ENCODE data around the gene TRPC3. TPM values are rescaled to one million over a fixed set of nuclear protein-coding genes. Genes with fewer than 3 reads are reported as not detected.

TRPC3 gene
- total RNA-seq, 2 experiments from 2014 or later = not detected

GRCh38 chr4:121989715-121990114, 37.9 kb upstream of the TRPC3 start:
- Mint-ChIP-seq H3K36me3 (ENCODE audit: low read depth) (no peaks in the 10 kb centered on the region), H3K27ac (no peak overlapping the region), H3K4me1 (ENCODE audit: low read depth) (no peaks in the 10 kb centered on the region), H3K9me3 (no peaks in the 10 kb centered on the region), H3K4me3 (no peak overlapping the region), H3K27me3 (peaks cover 38% of the 10 kb centered on the region)
- peaks cover 0 to 4% of the 10 kb centered on the region in 2 experiments for H3K27me3 ChIP-seq (ENCODE audit: control insufficient read depth in 1 of 2, insufficient read depth in 2 of 2, low read length in 2 of 2)
- no peaks in the 10 kb centered on the region for H3K36me3 ChIP-seq (ENCODE audit: insufficient read depth, low read length)
- POLR2A ChIA-PET = no interaction called here
- no peaks in the 10 kb centered on the region for H3K9me3 ChIP-seq (ENCODE audit: control insufficient read depth in 1 of 2, insufficient read depth in 1 of 2, low read length in 2 of 2)
- H3K4me3 ChIP-seq (ENCODE audit: low read length) = no peak overlapping the region
- no peak overlapping the region for H3K27ac ChIP-seq (ENCODE audit: low read depth in 1 of 2, low read length in 2 of 2)
- CTCF ChIA-PET = no interaction called here
- TF ChIP-seq CTCF (IDR thresholded peaks at IDR 0.05) = no peak
- DNase-seq = no peak
- ATAC-seq (ENCODE audit: poor library complexity) = no peak
- H3K4me1 ChIP-seq (ENCODE audit: insufficient read depth, low read length) = no peaks in the 10 kb centered on the region
- intact Hi-C loops (cut with DNase I, micrococcal nuclease) = no loop called here

GRCh38 chr4:121988950-121989349, 37.1 kb upstream of the TRPC3 start:
- no peak for TF ChIP-seq CTCF (IDR thresholded peaks at IDR 0.05)
- Histone ChIP-seq H3K27ac (ENCODE audit: low read depth in 1 of 2, low read length in 2 of 2) (no peak overlapping the region), H3K36me3 (ENCODE audit: insufficient read depth, low read length) (no peaks in the 10 kb centered on the region), H3K27me3 (ENCODE audit: control insufficient read depth in 1 of 2, insufficient read depth in 2 of 2, low read length in 2 of 2) (peaks cover 0 to 4% of the 10 kb centered on the region in 2 experiments), H3K4me3 (ENCODE audit: low read length) (no peak overlapping the region), H3K4me1 (ENCODE audit: insufficient read depth, low read length) (no peaks in the 10 kb centered on the region), H3K9me3 (ENCODE audit: control insufficient read depth in 1 of 2, insufficient read depth in 1 of 2, low read length in 2 of 2) (no peaks in the 10 kb centered on the region)
- no peak for ATAC-seq (ENCODE audit: poor library complexity)
- CTCF ChIA-PET = no interaction called here
- POLR2A ChIA-PET = no interaction called here
- Mint-ChIP-seq H3K27me3 (peaks cover 38% of the 10 kb centered on the region), H3K4me3 (no peak overlapping the region), H3K4me1 (ENCODE audit: low read depth) (no peaks in the 10 kb centered on the region), H3K27ac (no peak overlapping the region), H3K9me3 (no peaks in the 10 kb centered on the region), H3K36me3 (ENCODE audit: low read depth) (no peaks in the 10 kb centered on the region)
- intact Hi-C loops (cut with DNase I, micrococcal nuclease) = no loop called here
- DNase-seq = no peak

GRCh38 chr4:121980643-121981042, 28.8 kb upstream of the TRPC3 start:
- H3K27ac Mint-ChIP-seq = no peak overlapping the region
- H3K9me3 ChIP-seq (ENCODE audit: control insufficient read depth in 1 of 2, insufficient read depth in 1 of 2, low read length in 2 of 2) = no peaks in the 10 kb centered on the region
- intact Hi-C loops (cut with DNase I, micrococcal nuclease) = no loop called here
- POLR2A ChIA-PET = no interaction called here
- H3K36me3 Mint-ChIP-seq (ENCODE audit: low read depth) = no peaks in the 10 kb centered on the region
- CTCF ChIA-PET = no interaction called here
- no peak overlapping the region for H3K27ac ChIP-seq (ENCODE audit: low read depth in 1 of 2, low read length in 2 of 2)
- no peak for TF ChIP-seq CTCF (IDR thresholded peaks at IDR 0.05)
- no peaks in the 10 kb centered on the region for H3K36me3 ChIP-seq (ENCODE audit: insufficient read depth, low read length)
- H3K27me3 Mint-ChIP-seq = peaks cover 13% of the 10 kb centered on the region
- H3K4me3 Mint-ChIP-seq = no peak overlapping the region
- no peaks in the 10 kb centered on the region for H3K9me3 Mint-ChIP-seq
- H3K4me3 ChIP-seq (ENCODE audit: low read length) = no peak overlapping the region
- no peaks in the 10 kb centered on the region for H3K27me3 ChIP-seq (ENCODE audit: control insufficient read depth in 1 of 2, insufficient read depth in 2 of 2, low read length in 2 of 2)
- no peaks in the 10 kb centered on the region for H3K4me1 Mint-ChIP-seq (ENCODE audit: low read depth)
- DNase-seq (no peak), ATAC-seq (ENCODE audit: poor library complexity) (no peak)
- H3K4me1 ChIP-seq (ENCODE audit: insufficient read depth, low read length) = no peaks in the 10 kb centered on the region

Data from CD4-positive, alpha-beta T cell (primary cell).